GM19099 (cell line): ENCODE measurements around the gene COA3.

Experiments used
- POLR2A ChIP-seq: IDR thresholded peaks from 3 replicates; pipeline ENCODE4 v1.6.1; 2011; ENCODE audit warnings: low read depth; ENCODE audit not compliant: insufficient read length; ENCODE audit errors: extremely low read depth

COA3 gene

DNA sequence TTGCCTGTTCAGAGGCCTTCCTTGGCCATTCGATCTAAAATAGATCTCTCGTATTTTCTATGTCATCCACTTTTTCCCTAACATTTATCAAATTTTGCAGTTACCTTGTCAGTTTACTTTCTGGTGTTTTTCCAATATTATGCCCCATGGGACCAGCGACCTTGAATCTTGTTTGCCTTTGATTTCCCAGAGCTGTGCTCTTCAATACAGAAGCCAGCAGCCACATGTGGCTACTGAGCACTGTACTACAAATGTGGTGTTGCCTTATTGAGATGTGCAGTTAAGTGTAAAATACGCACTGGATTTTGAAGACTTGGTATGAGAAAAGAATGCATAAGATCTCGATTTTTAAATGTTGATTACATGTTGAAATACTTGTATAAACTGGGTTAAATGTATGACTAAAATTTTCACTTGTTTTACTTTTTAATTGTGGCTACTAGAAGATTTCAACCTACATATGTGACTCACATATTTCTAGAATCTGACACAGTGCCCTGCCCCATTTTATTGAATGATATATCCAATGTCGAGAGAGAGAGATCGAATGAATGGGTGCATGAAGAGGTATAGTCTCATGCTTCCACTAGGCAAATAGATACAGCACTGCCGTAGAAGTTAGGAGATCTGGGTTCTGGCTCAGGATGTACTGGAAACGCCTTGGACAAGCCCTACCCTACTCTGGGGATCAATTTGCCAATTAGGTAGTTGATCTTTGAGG, 33.9 kb upstream of the COA3 start:
- TF ChIP-seq POLR2A: no peak

DNA sequence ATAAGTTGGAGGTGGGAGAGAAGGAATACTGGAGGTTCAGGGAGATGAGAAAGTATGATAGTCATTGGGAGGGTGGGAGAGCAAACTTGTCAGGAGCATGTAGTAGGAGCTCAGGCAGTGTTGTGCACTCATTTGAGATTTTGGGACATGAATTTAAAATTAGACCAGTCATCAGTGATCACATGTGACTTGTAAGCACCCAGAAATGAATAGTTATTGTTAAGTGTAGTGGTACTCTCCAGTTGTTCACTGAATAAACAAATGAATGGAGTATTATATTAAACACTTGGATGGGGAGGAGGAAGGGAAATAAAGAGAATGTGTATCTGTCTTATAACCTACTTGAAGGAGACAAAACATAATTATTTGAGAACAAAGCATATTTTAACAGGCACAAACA, 32.5 kb upstream of the COA3 start:
- no peak for TF ChIP-seq POLR2A

DNA sequence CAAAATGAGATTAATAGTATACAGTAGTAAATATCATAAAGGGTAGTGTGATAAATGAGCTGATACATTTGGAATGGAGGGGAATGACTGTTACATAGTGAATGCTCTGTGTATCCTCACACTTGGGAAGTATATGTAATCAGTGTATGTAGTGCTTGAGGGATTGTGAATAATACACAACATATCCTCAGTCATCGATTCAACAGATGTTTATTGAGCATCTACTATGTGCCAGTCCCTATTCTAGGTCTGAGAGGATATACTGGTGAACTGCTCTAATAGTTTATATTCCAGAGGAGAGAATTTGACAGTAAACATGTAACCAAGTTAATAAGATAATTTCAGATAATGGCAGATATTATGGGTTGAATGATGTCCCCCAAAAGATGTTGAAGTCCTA, 29.0 kb upstream of the COA3 start:
- no peak for TF ChIP-seq POLR2A

DNA sequence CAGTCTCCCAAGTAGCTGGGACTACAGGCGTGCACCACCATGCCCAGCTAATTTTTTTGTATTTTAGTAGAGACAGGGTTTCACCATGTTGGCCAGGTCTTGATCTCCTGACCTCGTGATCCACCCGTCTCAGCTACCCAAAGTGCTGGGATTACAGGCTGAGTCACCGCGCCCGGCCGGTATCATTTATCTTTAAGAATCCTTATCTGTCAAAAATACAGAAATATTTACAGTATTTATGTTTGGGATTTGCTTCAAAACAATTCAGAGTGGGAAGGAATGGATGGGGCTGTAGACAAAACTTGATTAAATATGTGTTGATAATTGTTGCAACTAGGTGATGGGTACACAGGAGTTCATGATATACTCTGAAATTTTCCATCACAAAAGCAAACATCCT, 22.7 kb upstream of the COA3 start:
- no peak for TF ChIP-seq POLR2A

DNA sequence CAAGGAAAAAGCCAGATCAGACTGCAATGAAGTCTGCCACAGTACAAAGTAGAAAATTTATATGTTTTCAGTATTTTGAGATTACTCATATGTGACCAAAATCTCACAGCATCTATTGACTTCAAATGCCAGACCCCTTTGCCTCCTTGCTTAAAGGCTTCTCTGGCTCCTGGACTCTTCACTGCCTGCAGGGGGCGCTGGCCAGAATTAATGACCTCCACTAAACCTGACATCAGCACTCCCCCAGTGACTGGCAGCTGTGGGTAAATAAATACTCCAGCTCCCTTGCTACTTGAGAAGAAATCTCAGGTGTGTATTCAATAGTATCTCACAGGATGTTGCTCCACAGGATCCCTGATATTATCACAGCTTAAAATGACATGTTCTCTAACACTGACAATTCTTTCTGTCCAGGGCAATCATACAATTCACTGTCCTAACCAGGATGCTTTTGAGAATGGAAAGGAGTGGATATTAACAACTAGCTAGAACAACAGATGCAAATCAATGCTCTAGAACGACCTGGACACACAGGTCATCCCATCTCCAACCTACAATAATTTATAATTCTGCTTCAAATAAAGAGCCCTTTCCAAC, 21.5 kb upstream of the COA3 start:
- TF ChIP-seq POLR2A: no peak

DNA sequence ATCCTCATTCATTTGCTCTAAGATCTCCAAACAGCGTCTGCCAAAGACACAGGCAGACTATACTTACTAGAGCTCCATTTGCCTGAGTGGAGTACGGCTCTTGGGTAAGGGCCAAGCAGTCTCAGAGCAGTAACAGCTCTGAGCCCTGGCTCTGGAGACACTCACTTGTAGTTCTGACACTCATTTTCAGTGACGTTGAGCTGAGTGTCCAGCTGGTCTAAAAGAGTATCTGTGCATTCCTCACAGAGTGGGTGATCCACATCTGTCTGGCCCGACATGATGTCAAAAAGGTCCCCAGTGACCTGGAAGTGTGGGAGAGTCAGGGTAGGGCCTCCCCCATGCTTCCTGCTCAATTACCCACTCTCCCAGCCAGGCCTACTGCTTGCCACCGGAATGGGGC, 19.9 kb upstream of the COA3 start:
- TF ChIP-seq POLR2A: no peak

DNA sequence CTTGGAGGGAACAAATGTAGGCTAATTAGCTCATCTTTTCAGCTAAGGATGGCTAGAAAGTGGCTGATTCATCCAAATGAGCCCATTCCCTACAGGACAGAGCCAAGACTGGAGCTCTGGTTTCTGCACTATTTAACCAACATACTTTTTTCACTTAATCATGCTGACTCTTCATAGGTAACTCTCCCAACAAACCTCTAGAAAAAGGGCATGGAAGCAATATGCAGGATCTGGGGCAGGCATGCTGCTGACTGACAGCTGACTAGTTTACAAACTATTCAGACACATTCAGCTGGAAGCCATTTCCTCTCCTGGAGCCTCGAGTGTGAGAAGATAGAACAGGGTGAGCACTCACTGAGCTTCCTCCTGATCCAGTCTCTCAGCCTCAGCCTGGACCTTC, 19.4 kb upstream of the COA3 start:
- TF ChIP-seq POLR2A: no peak

DNA sequence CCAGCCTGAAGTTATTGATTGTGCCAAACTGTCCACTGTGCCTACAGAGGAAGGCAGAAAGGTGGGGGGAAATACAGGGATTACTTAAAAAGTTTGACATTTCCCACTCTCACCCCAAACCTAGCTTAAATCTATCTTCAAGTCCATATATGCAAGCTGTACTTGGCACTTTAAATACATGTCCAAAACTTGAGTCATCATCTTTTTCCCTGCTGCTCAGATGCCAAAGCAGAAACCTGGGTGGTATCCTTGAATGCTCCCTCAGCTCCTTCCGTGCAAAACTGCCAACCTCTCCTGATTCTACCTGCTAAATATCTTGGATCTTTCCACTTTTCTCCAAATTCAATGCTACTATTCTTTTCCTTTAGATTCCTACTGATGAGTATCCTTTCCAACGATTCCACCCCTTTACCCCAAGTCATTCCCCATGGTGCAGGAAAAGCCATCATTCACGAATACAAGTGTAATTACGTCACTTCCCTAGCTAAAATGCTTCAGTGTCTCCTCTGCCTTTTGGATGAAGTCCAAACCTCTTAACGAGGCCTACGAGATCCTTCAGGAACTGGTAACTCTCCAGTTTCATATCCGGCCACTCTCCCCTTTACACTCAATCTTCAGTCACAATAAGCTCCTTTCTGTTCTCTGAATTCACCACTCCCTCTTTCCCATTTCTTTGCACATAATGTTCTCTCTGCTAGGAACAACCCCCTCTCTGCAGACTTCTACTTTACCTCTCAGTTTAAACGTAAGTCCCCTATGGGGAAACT, 16.3 kb upstream of the COA3 start:
- no peak for TF ChIP-seq POLR2A

DNA sequence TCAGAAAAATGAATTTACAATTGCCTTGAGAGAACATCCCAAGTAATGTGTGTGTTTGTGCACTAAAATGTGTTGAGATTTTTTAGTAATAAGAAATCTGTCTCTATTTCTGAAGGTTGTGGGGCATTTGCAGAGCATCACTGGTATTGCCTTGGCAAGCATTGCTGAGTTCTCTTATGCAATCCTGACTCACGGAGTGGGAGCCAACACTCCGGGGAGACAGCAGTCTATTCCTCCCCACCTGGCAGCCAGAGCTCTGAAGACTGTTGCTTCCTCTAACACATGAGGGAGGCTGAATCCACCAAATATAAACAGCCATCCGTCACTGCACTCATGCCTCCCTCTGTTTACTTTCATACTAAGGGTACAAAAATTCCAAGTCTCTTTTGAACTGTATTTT, 10.7 kb upstream of the COA3 start:
- no peak for TF ChIP-seq POLR2A

DNA sequence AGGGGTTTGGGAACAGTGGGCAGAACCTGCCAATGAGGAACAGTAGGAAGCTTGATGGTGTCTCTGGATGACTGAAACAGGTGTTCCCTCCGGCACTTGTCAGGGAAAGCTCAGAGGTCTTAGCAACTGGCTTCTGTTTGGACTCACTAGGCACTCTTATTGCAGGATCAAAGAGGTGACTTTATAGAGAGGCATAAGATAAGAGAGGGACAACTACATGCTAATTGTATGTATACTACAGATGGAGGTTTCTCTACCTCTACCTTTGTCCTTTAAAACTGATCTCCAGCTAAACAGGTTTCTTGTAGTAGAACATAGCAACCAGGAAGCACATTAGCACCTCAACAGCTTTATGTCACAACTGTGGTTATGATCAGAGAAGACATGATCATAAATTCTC, 7.7 kb upstream of the COA3 start:
- TF ChIP-seq POLR2A: no peak

DNA sequence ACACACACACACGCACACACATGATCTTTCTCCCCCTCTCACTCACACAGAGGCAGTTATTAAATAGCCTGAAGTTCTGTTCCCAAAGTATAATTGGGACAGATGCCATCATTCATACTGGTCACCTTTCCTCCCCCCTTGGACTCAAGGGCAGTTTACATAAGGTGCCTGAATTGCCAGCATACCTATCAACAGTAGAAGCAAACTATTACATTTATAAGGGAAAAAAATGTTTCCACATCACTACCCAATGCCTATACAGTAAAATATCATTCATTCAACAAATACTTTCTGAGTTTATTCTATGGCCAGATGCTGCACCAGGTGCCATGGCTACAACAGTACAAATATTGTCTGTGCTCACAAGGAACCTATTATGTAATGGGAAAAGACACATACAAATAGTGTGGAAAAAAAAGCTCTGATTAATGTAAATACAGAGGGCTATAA, 6.4 kb upstream of the COA3 start:
- no peak for TF ChIP-seq POLR2A

DNA sequence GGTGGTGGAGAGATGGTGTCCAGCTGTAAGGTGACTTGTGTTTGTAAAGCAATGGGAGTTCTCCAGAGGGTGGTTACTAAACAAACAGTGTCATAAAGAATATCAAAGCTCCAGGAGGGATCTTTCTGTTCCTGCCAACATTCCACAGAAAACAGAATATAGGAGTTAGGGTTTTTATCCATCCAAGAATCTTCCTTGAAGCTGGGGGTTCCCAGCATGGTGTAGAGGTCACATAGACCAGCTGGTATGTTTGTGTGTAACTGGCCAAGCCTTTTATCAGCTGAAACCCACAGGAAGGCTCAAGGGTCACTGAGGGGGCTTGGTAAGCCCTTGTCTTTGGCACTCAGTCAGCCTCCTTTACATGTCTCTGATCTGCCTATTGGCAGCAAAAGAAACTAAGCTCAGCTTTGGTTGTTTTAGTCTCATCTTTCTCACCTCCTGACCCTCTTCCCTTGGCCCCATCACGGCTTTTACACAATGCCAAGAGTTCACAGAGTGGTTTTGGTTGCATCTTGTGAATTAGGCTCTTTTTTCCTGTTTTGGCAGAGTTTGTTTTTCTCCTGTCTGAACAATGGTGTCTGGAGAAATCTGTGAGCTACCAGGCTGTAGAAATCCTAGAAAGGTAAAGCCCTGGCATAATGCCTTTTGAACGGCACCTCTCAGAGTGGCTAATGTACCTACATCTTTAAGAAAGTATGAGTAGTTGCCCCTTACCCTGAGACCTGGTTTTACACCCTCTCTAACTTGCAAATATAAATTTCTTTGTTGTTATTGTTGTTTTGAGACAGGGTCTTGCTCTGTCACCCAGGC, 4.8 kb upstream of the COA3 start:
- no peak for TF ChIP-seq POLR2A

DNA sequence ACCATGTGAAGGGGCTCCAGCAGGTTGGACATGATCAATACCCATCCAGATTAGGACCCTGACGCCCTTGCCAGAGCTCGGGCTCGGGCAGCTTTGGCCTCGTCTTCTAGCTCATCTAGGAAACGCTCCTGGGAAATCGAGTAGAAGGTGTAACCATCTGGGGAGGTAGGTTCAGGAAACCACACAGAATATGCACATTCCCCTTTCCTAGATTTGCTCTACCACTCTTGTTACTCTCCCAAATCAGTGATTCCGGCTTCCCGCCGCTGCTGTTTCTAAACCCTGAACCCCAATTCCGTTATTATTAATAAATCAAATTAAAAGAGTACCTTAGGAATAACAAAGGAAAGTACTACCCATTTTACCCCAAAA, 507 bp downstream of the COA3 start:
- TF ChIP-seq POLR2A: no peak

DNA sequence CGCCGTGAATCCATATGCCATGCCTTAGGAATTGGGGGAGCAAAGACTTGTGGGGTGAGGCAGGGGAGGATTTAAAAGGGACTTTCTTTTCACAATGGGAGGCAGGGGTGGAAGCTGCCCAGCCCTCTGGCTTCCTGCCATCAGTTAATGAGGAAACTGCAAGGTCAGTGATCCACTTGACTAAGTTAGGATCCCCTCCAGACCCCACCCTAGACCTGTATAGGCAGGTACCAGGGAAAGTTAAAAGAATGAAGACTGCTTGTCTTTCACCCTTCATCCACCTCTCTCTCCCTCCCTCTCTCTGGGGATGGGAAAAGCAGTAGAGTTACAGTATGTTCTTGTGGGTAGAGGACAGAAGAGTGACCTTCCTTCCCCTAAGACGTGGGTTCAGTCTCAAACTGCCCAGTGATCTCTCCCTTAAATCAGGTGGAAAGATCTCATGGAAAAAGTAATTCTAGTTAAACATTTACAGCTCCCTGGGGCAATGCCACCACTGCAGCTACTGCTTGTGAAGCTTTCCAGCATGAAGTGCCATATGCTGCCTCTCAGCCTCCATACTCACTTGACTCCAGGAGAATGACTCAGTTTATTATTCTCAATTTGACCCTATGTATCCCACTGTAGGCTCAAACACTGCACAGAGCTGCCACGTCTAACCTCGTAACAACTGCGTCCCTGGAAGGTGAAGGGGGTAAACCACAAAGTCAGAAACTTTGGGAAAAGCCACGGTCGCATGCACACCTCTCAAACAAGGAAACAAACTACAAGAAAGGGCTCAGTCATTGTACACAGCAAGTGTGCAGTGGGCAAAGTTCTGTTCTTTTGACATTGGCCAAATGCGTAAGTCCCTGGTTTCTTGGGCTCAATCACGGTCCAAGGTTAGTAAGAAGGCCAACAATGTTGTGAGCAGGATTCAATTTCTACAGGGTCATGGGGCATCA, 1.2 kb downstream of the COA3 start:
- TF ChIP-seq POLR2A: no peak
